RPMI7951 (cell line): ENCODE measurements around the gene MRM3. TPM values are rescaled to one million over a fixed set of nuclear protein-coding genes. Genes with fewer than 3 reads are reported as not detected.
"Not testable (repeated sequence)": the region's sequence is repeated elsewhere in the genome, so short reads cannot be mapped to it uniquely, and the experiment has no call there.

Experiments
- DNase-seq: peaks from one replicate; pipeline ENCODE4 v3.0.0-alpha.2; 2012; ENCODE audit warnings: low read depth
- total RNA-seq: library from RNA; depleted of rRNA; stranded (reverse); fragments of >200 nt; shearing (Covaris generic); gene quantifications from 2 replicates; pipeline ENCODE4 v1.2.3, GENCODE V29; 2014; rRNA removed

Gene MRM3
- total RNA-seq, 1 experiment from 2014 or later: 13.5 TPM

GRCh38 chr17:824378-824777 is 42.2 kb downstream of the MRM3 start:
- DNase-seq: no peak

GRCh38 chr17:825216-825615 is 43.1 kb downstream of the MRM3 start:
- DNase-seq: no peak

DNA sequence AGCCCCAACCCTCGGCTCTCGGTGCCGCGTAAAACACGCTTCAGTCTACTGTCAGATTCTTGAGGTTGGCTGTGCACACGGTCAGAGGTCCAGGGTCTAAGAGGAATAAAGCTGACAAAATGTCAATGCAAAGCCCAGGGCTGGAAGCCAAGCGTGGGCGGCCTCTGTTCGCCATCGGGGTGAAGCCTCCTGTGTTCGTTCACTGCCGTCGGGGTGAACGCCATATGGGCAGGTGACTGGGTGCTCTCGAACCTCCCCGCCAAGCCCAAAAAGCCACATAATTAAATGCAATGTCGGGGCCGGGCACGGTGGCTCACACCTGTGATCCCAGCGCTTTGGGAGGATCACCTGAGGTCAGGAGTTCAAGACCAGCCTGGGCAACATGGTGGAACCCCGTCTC is 44.6 kb downstream of the MRM3 start:
- no peak for DNase-seq

DNA sequence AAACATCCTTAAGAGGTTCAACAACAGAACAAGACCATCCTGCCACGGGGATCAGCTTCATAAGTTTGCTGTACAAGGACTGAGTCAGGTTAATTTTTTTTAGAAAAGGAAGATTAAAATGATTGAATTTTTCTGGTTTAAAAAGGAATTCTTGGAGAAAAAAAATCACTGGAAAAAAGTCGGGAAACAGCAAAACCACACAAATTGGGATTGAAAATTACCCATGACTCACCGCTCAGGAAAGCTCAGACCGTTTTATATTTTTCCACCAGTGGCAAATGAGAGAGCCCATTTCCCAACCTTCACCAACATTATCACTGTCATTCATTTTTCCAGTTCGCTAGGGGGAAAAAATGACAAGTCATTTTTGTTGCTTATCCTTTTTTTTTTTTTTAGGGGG is 46.6 kb downstream of the MRM3 start:
- DNase-seq: peak; percentile 61

GRCh38 chr17:829614-830013 is 47.5 kb downstream of the MRM3 start:
- DNase-seq: not testable (repeated sequence)

DNA sequence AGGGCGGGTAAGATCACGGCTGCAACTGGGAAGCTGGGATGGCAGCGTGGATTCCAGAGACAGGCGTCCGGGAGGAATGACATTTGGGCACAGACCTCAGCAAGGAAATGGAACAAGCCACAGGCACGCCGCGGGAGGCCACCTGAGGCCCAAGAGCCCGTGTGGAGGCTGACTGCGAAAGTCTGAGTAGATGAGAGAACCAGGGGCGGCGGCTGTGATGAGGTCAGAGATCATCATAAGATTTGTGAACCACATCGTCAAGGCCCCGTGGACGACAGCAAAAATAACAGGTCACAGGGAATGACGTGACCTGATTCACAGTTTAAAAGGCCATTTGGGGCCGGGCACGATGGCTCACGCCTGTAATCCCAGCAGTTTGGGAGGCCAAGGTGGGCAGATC is 48.2 kb downstream of the MRM3 start:
- no peak for DNase-seq

DNA sequence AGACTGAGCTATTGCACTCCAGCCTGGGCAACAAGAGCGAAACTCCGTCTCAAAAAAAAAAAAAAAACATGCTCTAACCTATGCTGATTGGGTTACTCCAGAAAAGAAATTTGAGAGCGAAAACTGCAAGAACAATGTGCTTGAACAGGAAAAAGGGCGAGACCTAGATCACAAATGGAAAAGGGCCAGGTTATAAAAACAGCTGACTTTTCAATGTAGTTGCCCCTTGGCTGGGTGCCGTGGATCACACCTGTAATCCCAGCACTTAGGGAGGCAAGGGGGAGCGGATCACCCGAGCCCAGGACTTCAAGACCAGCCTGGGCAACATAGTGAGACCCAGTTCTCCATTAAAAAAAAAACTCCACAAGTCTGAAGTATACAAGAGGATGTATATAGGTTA is 48.8 kb downstream of the MRM3 start:
- no peak for DNase-seq

DNA sequence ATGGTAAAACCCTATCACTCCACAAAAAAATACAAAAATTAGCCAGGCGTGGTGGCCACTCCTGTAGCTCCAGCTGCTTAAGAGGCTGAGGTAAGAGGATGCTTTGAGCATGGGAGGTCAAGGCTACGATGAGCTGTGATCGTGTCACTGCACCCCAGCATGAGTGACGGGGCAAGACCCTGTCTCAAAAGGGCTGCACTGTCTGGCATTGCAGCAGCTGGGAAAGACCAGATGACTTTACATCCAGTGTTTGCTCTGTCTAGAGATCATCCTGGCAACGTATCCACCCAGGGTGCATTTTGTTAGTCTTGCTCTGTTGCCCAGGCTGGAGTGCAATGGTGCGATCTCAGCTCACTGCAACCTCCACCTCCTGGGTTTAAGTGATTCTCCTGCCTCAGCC is 52.0 kb downstream of the MRM3 start:
- no peak for DNase-seq

DNA sequence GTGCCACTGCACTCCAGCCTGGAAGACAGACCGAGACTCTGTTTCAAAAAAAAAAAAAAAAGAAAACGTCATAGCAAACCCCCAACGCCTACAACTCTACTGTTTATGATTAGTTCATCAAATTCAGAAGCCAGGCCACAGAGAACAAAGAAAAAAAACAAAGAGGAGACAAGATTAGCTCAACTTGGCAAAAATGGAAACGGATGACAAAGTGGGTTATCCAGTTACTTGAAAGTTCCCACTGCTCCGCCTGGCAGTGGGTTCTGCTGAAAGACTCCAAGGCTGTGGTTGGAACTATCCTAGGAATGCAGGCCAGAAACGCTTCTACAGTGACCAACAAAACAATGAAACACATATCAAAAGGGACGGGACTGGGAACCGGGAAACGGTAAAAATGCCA is 53.1 kb downstream of the MRM3 start:
- peak; percentile 97 for DNase-seq

DNA sequence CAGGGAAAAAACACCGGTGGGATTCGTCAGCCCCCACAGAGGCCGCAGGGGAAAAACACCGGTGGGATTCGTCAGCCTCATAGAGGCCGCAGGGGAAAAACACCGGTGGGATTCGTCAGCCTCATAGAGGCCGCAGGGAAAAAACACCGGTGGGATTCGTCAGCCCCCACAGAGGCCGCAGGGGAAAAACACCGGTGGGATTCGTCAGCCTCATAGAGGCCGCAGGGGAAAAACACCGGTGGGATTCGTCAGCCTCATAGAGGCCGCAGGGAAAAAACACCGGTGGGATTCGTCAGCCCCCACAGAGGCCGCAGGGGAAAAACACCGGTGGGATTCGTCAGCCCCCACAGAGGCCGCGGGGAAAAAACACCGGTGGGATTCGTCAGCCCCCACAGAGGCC is 53.6 kb downstream of the MRM3 start:
- DNase-seq: not testable (repeated sequence)

- DNase-seq: peak; percentile 94
Observed at GRCh38 chr17:836151-836550, 54.0 kb downstream of the MRM3 start.

GRCh38 chr17:838486-838885 is 56.3 kb downstream of the MRM3 start:
- DNase-seq: no peak

DNA sequence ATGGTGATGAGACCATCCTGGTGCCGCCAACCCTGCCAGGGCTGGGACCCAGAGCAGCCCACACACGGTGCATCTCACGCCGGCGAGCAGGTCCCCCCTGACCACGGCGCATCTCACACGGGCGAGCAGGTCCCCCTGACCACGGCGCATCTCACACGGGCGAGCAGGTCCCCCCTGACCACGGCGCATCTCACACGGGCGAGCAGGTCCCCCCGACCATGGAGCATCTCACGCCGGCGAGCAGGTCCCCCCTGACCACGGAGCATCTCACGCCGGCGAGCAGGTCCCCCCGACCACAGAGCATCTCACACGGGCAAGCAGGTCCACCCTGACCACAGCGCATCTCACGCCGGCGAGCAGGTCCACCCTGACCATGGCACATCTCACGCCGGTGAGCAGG is 59.2 kb downstream of the MRM3 start:
- no peak for DNase-seq

Other genes starting within 250 kb of the MRM3 start
- gene VPS53, start 67.5 kb upstream of the MRM3 start, total RNA-seq: 8.8 and 9.5 TPM in 2 replicates
- gene TLCD3A, start 49.8 kb upstream of the MRM3 start, total RNA-seq: 15.3 and 15.4 TPM in 2 replicates
- 7.7 and 8.4 TPM in 2 replicates for gene GEMIN4, start 30.1 kb upstream of the MRM3 start, total RNA-seq
- 39.3 and 60.1 TPM in 2 replicates for gene GLOD4, start 73 bp upstream of the MRM3 start, total RNA-seq
- 5.9 and 8.4 TPM in 2 replicates for gene NXN, start 197.4 kb downstream of the MRM3 start, total RNA-seq
- gene TIMM22, start 214.8 kb downstream of the MRM3 start, total RNA-seq: 13.6 and 16.4 TPM in 2 replicates